ENCODE data around the gene ANO8.

The ANO8 gene

DNA sequence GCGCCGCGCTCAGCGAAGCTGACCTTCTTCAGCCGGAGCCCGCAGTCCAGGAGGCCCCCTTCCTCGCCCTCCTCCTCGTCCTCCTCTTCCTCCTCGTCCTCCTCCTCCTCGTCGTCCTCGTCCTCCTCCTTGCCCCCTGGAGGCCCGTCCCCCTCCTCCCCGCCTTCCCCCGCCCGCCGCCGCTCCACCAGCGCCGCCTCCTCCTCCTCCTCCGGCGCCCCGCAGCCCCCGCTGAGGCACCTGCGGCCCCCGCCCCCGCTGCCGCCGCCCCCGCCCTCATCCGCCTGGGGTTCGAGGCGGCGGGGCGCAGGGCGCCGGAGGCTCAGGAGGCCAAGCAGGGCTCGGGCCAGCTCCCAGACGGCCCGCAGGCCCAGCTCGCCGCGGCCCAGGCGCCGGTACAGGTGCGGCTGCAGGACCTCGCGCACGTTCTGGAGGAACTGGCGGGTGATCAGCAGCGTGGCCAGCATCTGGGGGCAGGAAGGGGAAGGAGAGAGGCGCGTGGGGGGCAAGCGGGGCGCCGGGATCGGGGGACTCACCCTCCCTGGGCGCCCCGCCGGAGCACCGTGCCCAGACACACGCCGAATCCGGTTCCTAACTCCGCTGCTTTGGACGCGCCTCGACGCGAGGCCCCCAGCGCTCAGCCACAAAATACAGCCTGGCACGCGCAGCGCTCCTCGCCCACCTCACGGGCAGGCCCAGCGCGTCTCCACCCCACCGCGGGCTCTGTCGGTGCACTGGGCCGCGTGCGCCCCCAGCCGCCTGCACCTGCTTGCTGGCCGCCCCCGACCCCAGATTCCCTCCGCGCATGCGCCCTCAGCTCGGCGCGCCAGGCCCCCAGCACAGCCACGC lies 5.9 kb downstream of the ANO8 start:
- DNase-seq (ENCODE audit: low read depth in 2 of 2): peak; percentile 47

DNA sequence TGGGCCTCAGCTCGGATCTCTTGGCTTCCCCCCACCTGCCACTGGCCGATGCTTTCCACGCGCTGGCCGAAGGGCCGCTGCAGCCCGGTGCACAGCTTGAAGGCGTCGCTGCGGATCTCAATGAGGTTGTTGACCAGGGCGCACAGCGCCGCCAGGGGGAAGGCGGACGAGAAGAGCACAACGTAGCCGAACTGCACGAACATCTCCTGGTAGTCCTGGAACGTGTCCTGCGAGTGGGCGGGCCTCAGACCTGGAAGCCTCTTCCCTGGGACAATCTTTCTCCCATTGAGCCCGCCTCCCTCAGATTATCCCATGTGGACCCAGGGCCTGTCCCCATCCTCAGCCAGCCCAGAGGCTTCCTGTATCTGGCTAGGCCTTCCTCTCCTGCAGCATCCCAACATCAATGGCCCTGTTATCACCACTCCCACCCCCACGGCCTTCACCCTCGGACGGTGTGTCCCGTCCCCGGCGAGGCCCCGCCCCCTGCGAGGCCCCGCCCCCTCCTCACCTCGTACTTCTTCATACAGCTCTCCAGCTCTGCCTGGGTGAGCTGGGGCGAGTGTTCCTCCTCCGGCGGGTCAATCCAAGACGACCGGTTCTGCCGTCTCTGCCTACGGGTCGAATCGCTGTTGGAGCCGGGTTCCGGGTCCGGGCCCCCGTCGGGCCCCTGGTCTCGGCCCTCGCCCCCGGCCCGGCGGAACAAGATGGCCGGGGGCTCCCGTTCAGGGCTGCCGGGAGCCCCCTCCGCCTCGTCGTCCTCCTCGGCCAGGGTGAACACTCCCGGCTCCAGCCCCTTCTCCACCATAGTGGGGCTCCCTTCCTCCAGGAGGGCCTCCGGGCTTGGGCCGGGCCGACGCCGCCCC lies 6.8 kb downstream of the ANO8 start:
- peak; percentile 47 to 62 for DNase-seq (ENCODE audit: low read depth in 2 of 2)

GRCh38 chr19:17327068-17327653 lies 7.5 kb downstream of the ANO8 start:
- no peak for DNase-seq (ENCODE audit: low read depth in 2 of 2)

- no peak for DNase-seq (ENCODE audit: low read depth in 2 of 2)
These were observed 8.1 kb downstream of the ANO8 start for GRCh38 chr19:17326595-17326966.

GRCh38 chr19:17325881-17326594 lies 8.6 kb downstream of the ANO8 start:
- DNase-seq (ENCODE audit: low read depth in 2 of 2): no peak

- DNase-seq (ENCODE audit: low read depth in 2 of 2): no peak
These were observed 9.5 kb downstream of the ANO8 start for GRCh38 chr19:17325133-17325532.

- DNase-seq (ENCODE audit: low read depth in 2 of 2): no peak
These were observed 10.1 kb downstream of the ANO8 start for GRCh38 chr19:17324357-17325114.

DNA sequence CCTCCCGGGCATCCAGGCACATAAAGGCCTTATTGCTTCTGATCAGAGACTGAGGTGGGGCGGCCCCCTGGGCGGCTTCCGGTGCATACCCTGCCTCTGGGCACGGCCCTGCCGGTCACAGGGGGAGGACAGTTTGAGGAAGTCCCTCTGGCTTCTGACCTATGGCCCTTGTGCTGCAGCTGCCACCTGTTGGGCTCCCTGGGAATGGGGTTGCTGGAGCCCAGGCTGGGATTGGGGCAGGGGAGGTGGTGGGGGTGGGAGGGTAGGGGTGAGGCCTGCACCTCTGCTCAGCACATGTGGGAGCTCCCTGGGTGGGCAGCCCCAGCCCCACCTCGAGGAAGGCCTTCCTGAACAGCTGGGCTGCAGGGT lies 10.7 kb downstream of the ANO8 start:
- no peak for DNase-seq (ENCODE audit: low read depth in 2 of 2)

GRCh38 chr19:17323300-17323963 lies 11.2 kb downstream of the ANO8 start:
- DNase-seq (ENCODE audit: low read depth in 2 of 2): no peak

GRCh38 chr19:17322854-17323253 lies 11.8 kb downstream of the ANO8 start:
- DNase-seq (ENCODE audit: low read depth in 2 of 2): no peak

- DNase-seq (ENCODE audit: low read depth in 2 of 2): no peak
These were observed 12.8 kb downstream of the ANO8 start for GRCh38 chr19:17321655-17322489.

DNA sequence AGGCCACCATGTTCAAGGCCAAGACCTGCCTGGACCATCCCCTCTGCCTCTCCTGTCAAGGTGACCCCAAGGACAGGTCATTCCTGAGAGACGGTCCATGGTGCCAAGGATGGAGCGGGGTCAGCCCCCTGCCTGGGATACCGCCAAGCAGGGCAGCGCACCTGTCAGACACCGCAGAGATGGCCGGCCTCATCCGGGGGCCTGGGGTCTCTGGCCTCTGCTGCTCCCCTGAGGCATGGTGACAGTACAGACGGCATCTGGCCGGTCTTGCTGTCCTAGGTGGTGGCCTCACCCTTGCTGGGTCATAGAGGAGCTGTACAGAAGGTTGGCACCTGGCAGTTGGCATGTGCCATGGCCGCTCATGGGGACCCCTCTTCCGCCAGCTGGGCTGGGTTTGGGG lies 14.2 kb downstream of the ANO8 start:
- no peak for DNase-seq (ENCODE audit: low read depth in 2 of 2)

DNA sequence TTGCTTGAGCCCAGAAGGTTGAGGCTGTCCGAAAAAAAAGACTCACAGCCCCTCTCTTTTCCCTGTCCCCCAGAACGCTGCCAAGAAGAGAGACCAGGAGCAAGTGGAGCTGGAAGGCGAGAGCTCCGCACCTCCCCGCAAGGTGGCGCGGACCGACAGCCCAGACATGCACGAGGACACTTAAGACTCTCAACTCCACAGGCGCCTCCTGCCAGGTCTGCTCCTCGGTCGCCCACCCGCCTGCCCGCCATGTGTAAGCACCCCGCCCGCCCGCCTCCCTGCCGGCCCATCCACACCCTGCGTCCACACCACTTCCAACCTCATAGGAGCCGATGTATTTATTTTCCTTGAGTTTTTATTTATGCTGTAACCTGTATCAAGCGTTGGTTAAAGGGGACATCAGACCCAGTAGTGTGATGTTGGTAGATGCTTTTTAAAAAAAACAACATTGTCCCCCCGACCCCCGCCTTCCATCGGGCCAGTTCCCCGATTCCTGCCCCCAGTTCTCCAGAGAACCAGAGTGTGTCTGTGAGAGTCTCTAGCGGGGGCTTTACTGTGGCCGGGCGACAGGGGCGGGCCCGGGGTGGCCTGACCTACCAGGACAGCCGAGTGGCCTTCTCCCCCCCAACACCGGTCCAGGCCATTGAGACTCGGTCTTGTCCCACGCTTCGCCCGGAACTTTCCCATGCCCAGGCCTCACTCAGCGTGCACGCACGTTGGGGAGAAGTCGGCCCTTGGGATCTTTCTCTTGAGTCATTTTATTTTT lies 15.0 kb downstream of the ANO8 start:
- DNase-seq (ENCODE audit: low read depth in 2 of 2): no peak

DNA sequence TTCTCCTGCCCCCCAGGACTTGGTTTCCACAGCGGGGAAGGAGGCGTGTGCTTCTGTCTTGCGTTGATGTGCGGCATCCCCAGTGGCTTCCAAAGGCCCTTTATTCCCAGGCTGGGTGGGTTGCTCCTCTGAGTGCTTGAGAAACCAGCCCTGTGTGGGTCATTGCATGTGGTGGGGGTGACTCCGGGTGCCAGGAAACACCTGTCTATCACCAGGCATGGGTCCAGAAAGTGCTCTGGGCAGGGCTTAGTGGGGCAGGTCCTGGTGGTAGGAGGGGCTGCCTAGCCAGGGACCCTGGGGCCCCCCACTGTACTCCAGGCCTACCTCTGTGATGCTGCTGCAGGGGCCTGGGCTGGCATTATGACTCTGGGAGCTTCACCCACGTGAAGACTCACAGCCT lies 15.7 kb downstream of the ANO8 start:
- no peak for DNase-seq (ENCODE audit: low read depth in 2 of 2)

DNA sequence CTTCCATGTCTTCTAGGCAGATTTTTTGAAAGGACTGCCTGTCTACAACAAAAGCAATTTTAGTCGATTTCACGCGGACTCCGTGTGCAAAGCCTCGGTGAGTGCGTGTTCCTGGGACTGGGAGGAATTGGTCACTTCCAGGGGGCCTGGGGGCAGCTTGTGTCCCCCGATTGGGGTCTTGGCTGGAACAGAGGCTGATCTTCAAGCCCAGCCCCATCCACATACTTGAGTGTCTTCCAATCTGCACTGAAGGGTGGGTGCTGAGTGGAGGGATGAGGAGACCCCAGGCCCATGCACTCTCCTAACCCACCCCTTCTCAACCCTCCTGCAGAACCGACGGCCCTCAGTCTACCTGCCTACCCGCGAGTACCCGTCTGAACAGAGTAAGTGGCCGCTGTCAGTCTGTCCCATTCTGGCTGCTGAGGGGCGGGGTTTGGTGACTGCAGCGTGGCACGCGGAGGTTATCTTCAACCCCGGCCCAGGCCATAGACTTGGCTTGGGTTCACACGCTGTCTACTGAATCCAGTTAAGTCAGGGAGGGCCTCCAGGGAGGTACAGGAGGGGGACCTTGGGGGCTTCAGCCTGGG lies 20.6 kb downstream of the ANO8 start:
- no peak for DNase-seq (ENCODE audit: low read depth in 2 of 2)

DNA sequence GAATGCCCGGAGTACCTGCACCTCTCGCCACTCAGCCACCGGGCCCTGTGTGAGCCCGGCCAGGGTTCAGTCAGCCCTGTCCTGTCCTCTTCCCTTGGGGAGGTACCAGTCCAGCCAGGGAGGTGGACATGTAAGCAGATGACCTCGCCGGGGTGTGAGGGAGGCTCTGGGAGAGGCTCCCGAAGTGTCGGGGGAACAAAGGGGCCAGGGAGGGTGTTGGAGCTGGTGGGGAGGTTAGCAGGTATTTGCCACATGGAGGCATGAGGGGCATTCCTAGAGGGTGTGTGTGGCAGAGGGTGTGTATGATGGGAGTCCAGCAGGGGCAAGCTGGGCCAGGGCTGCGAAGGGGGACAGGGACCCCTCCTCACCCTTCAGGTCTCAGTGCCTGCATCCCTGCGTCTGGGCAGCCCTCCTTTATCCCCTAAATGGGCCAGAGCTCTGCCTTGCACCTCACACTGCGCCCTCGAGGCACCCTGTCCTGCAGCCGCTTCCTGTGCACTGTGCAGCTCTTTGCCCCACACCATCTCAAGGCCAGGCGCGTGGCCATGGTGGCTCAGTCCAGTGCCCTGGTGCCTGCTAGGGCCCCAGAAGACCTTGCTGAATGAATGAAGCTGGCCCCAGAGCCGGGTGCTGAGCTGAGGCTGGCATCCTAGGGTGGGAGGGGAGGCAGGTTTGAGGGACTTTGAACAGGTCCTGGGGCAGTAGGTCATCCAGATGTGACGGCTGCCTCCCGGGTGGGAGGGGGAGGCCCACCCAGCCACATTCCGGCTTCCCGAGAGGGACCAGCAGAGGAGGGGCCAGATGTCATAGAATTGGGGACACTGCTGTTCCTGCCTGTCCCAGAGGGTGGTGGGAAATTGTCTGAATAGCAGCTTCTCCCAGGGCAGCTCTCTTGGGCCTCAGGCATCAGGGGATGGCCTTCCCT lies 22.2 kb downstream of the ANO8 start:
- DNase-seq (ENCODE audit: low read depth in 2 of 2): no peak

- no peak for DNase-seq (ENCODE audit: low read depth in 2 of 2)
These were observed 23.0 kb downstream of the ANO8 start for GRCh38 chr19:17311455-17312188.

All from stimulated activated CD4-positive, alpha-beta T cell treated with anti-CD3 and anti-CD28 coated beads, Interleukin-1b, Interleukin-23, amount 100 ng/mL, for 4 hours (primary cell).